Adrenal gland (tissue), 12 donors: ENCODE measurements around the gene CREBBP. TPM values are rescaled to one million over a fixed set of nuclear protein-coding genes. Genes with fewer than 3 reads are reported as not detected.

Experiments
- DNase-seq, 7 donors: peaks; one replicate each; pipeline ENCODE4 v3.0.0-alpha.2; 2019 to 2020
- H3K27ac ChIP-seq, 5 donors: fragments of 200-600 bp; sonication (generic) in 4 of 5; 1 replicate in 3 of 5; 2 replicates in 2 of 5; pipeline versions ENCODE4 v1.5.1 to v1.8.0; 2016 to 2020; ENCODE audit warnings: mild to moderate bottlenecking in 1 of 5
- H3K27me3 ChIP-seq: fragments of 200-600 bp; 2 replicates; pipeline ENCODE4 v1.8.0; 2021
- H3K36me3 ChIP-seq, 2 donors: fragments of 200-600 bp; replicated peaks in 1 of 2; 1 replicate in 1 of 2; 2 replicates in 1 of 2; pipeline versions ENCODE4 v1.5.1 to v1.8.0; 2018 to 2022
- H3K4me1 ChIP-seq, 2 donors: fragments of 200-600 bp; replicated peaks in 1 of 2; 1 replicate in 1 of 2; 2 replicates in 1 of 2; pipeline versions ENCODE4 v1.5.1 to v1.8.0; 2018 to 2021
- H3K4me3 ChIP-seq, 4 donors: fragments of 200-600 bp; sonication (generic) in 3 of 4; one replicate each; pipeline ENCODE4 v1.5.1; 2016 to 2018
- H3K9me3 ChIP-seq, 3 donors: fragments of 200-600 bp; sonication (generic) in 1 of 3; replicated peaks in 1 of 3; 1 replicate in 2 of 3; 2 replicates in 1 of 3; pipeline versions ENCODE4 v1.5.1 to v1.8.0; 2016 to 2021
- POLR2A ChIP-seq, 2 donors: fragments of 450-650 bp; IDR thresholded peaks; one replicate each; pipeline ENCODE4 v1.6.1; 2017; ENCODE audit warnings: antibody characterized with exemption in 2 of 2, mild to moderate bottlenecking in 2 of 2, moderate library complexity in 1 of 2
- WGBS, 4 donors: extraction: QIAGEN DNeasy Blood & Tissue Kit in 2 of 4; methylation state at CpG; one replicate each; pipeline versions ENCODE4 v1.1.5 to v1.1.7; 2013 to 2017; 5-methylcytosine and 5-hydroxymethylcytosine counted together
- intact Hi-C, 2 donors: fragments of 100-400 bp; cut with DNase I; formaldehyde crosslinking; loops; one replicate each; pipeline versions ENCODE4 v1.14.1 to v1.15.0; 2022 to 2023
- polyA plus RNA-seq, 3 donors: library from polyadenylated mRNA; stranded (reverse); fragments of 200-250 nt in 2 of 3; fragments of 350-450 nt in 1 of 3; fragmentation: Illumina TruSeq in 1 of 3; extraction: RNeasy Lipid Tissue Mini Kit (QIAGEN cat#74804) in 1 of 3; gene quantifications; one replicate each; pipeline ENCODE4 v1.2.3, GENCODE V29; 2013 to 2014
- total RNA-seq, 9 donors: library from RNA; depleted of rRNA in 4 of 9; stranded (reverse); fragments of >200 nt in 4 of 9; fragments of 120-200 nt in 1 of 9; fragmentation: NEBNext Ultra II Directional in 1 of 9; extraction: Animal tissue kit (Norgen Biotek cat#: 25700) in 1 of 9; gene quantifications; one replicate each; pipeline versions ENCODE4 v1.1.0 to v1.2.4, GENCODE V29; 2013 to 2023
- TF ChIP-seq, protein P1 (sequence below), 6 experiments: fragments of 450-650 bp in 4 of 6; fragments of 200-600 bp in 2 of 6; sonication (generic) in 1 of 6; IDR thresholded peaks; 1 replicate in 5 of 6; 2 replicates in 1 of 6; pipeline versions ENCODE4 v1.5.1 to v1.8.0; 2016 to 2021; ENCODE audit warnings: antibody characterized with exemption in 6 of 6, mild to moderate bottlenecking in 2 of 6, moderate library complexity in 1 of 6
- donor health status: healthy with polysubstance abuse.
- donor health status: Bipolar disorder and iron deficiency.
- donor health status: DM: yes; HTN: yes; CAD: no.
- donor health status: DM: no; HTN: no; CAD: no.
- donor health status: DM: no; HTN: no; CAD: no.
- donor health status: DM: yes; HTN: yes; CAD: no.

The CREBBP gene
- total and polyA plus RNA-seq, 12 donors: 13.7 to 67.7 (median 44.1) TPM

DNA sequence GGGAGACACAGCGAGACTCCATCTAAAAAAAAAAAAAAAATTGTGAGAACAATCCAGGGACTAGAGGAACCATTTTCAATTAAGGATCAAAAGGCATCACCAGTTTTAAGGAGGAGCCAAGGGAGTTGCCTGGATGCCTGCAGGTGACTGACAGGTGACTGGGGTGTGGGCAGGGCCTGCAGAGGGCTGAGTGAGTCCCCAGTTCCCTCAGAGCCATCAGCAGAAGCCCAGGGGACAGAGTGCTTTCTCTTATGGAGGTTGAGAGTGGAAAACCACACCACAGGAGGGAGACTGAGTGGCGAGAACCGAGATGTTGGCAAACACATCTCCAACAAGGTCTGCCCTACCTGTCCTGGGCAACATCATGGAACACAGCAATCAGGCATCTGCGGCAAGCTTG, 27.1 kb upstream of the CREBBP start:
- H3K9me3 ChIP-seq: no peaks in the 10 kb centered on the region
- no peak for DNase-seq
- no peaks in the 10 kb centered on the region for H3K4me1 ChIP-seq
- intact Hi-C loops: no loop called here
- TF ChIP-seq, protein P1, sequence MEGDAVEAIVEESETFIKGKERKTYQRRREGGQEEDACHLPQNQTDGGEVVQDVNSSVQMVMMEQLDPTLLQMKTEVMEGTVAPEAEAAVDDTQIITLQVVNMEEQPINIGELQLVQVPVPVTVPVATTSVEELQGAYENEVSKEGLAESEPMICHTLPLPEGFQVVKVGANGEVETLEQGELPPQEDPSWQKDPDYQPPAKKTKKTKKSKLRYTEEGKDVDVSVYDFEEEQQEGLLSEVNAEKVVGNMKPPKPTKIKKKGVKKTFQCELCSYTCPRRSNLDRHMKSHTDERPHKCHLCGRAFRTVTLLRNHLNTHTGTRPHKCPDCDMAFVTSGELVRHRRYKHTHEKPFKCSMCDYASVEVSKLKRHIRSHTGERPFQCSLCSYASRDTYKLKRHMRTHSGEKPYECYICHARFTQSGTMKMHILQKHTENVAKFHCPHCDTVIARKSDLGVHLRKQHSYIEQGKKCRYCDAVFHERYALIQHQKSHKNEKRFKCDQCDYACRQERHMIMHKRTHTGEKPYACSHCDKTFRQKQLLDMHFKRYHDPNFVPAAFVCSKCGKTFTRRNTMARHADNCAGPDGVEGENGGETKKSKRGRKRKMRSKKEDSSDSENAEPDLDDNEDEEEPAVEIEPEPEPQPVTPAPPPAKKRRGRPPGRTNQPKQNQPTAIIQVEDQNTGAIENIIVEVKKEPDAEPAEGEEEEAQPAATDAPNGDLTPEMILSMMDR (IDR thresholded peaks at IDR 0.05): no peak
- no peak for TF ChIP-seq POLR2A (IDR thresholded peaks at IDR 0.05)
- no peak overlapping the region for H3K4me3 ChIP-seq
- H3K27me3 ChIP-seq: no peaks in the 10 kb centered on the region
- no peaks in the 10 kb centered on the region for H3K36me3 ChIP-seq
- WGBS, 4 donors: 86 to 92% (median 88%) methylated on average over 3 to 4 of the region's 4 CpGs
- H3K27ac ChIP-seq: no peak overlapping the region

DNA sequence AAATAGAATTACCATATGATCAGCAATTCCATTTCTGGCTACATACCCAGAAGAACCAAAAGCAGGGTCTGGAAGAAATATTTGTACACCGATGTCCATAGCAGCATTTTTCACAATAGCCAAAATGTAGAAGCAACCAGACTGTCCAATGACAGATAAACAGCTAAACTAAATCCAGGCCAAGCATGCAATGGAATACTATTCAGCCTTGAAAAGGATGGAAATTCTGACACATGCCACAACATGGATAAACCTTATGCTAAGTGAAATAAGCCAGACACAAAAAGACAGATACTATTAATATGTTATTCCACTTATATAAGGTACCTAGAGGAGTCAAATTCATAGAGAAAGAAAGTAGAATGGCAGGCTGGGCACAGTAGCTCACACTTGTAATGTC, 25.9 kb upstream of the CREBBP start:
- Histone ChIP-seq H3K36me3 (no peaks in the 10 kb centered on the region), H3K27me3 (no peaks in the 10 kb centered on the region), H3K4me3 (no peak overlapping the region), H3K4me1 (no peaks in the 10 kb centered on the region), H3K9me3 (no peaks in the 10 kb centered on the region), H3K27ac (no peak overlapping the region)
- 75 to 100% (median 93%) methylated on average over 1 of the region's 1 CpG for WGBS, 4 donors
- no peak for DNase-seq
- intact Hi-C loops: no loop called here
- TF ChIP-seq, protein P1 (IDR thresholded peaks at IDR 0.05): no peak
- no peak for TF ChIP-seq POLR2A (IDR thresholded peaks at IDR 0.05)

DNA sequence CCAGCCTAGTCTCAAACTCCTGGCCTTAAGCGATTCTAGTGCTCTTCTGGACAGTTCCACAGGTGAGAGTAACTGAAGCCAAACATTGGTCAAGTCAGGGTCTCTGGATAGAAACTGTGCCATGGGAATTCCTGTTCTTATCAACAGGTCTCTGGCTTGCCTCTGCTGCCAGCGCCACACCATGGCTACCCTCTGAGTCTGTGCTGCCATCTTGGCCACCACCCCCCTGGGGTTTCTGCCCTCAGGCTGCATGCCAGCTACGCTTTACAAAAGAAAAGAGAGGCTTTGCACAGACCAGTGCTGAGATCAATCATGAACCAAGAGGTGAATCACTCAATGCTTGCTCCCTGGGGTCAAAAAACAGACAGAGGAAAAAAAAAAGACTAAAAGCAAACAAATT, 24.4 kb upstream of the CREBBP start:
- H3K27ac ChIP-seq: no peak overlapping the region
- TF ChIP-seq, protein P1 (IDR thresholded peaks at IDR 0.05): no peak
- no peak for TF ChIP-seq POLR2A (IDR thresholded peaks at IDR 0.05)
- H3K36me3 ChIP-seq: no peaks in the 10 kb centered on the region
- H3K27me3 ChIP-seq: no peaks in the 10 kb centered on the region
- no peaks in the 10 kb centered on the region for H3K9me3 ChIP-seq
- intact Hi-C loops: no loop called here
- no peaks in the 10 kb centered on the region for H3K4me1 ChIP-seq
- WGBS, 4 donors: 73 to 82% (median 80%) methylated on average over 3 of the region's 3 CpGs
- no peak overlapping the region for H3K4me3 ChIP-seq
- no peak for DNase-seq

DNA sequence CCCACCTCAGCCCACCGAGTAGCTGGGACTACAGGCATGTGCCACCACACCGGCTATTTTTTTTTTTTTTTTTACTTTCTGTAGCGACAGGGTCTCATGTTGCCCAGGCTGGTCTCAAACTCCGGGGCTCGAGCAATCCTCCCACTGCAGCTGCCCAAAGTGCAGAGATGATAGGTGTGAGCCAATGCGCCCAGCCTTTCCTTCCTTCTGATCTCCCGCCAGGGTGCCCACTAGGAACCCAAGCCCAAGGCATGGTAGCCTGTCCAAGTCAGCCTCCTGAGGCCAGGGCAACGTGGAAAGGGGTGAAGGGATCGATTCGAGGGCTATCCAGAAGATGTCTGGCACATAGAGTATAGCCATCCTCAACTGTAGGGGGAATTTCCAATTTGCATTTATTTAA, 9.6 kb upstream of the CREBBP start:
- intact Hi-C loops: no loop called here
- Histone ChIP-seq H3K4me3 (no peak overlapping the region), H3K4me1 (no peaks in the 10 kb centered on the region), H3K27ac (no peak overlapping the region), H3K36me3 (no peaks in the 10 kb centered on the region), H3K9me3 (no peaks in the 10 kb centered on the region), H3K27me3 (no peaks in the 10 kb centered on the region)
- TF ChIP-seq, protein P1 (IDR thresholded peaks at IDR 0.05): no peak
- no peak for TF ChIP-seq POLR2A (IDR thresholded peaks at IDR 0.05)
- WGBS, 4 donors: 87 to 93% (median 89%) methylated on average over 10 of the region's 10 CpGs
- no peak for DNase-seq
